HUES64 (cell line): Measurements from ENCODE around the gene ACER3. TPM values are rescaled to one million over a fixed set of nuclear protein-coding genes. Genes with fewer than 3 reads are reported as not detected.
"Not testable (repeated sequence)": the region's sequence is repeated elsewhere in the genome, so short reads cannot be mapped to it uniquely, and the experiment has no call there.

Experiments used
- H3K27ac ChIP-seq: 2 replicates; pipeline ENCODE4 v1.7.0; 2013; ENCODE audit warnings: low read depth, low read length, inconsistent platforms
- H3K27me3 ChIP-seq: 2 replicates; pipeline ENCODE4 v1.6.1; 2013; ENCODE audit warnings: mild to moderate bottlenecking, low read length; ENCODE audit not compliant: insufficient read depth
- H3K36me3 ChIP-seq: 2 replicates; pipeline ENCODE4 v1.6.1; 2013; ENCODE audit warnings: mild to moderate bottlenecking, low read length; ENCODE audit not compliant: insufficient read depth
- H3K4me1 ChIP-seq: 2 replicates; pipeline ENCODE4 v1.6.1; 2013; ENCODE audit warnings: mild to moderate bottlenecking, low read length, moderate library complexity; ENCODE audit not compliant: insufficient read depth
- H3K4me3 ChIP-seq: 2 replicates; pipeline ENCODE4 v1.5.1; 2013; ENCODE audit warnings: mild to moderate bottlenecking, low read length, moderate library complexity
- H3K9ac ChIP-seq: 2 replicates; pipeline ENCODE4 v1.6.1; 2013; ENCODE audit warnings: mild to moderate bottlenecking, low read depth, low read length
- H3K9me3 ChIP-seq: 2 replicates; pipeline ENCODE4 v1.6.1; 2013; ENCODE audit warnings: low read depth, low read length; ENCODE audit not compliant: insufficient read depth
- WGBS: fragments of 150-250, 120-280 bp; methylation state at CpG from one replicate; pipeline ENCODE4 v1.1.7; 2013; ENCODE audit warnings: missing lambda C conversion rate; 5-methylcytosine and 5-hydroxymethylcytosine counted together
- polyA plus RNA-seq, 2 experiments: library from polyadenylated mRNA; stranded (reverse); fragments of 50-300 nt; gene quantifications; one replicate each; pipeline ENCODE4 v1.2.3, GENCODE V29; 2013

The ACER3 gene
- polyA plus RNA-seq (2013, experiment 1 of 2) = 8.8 TPM
- polyA plus RNA-seq (2013, experiment 2 of 2) = 6.0 TPM

DNA sequence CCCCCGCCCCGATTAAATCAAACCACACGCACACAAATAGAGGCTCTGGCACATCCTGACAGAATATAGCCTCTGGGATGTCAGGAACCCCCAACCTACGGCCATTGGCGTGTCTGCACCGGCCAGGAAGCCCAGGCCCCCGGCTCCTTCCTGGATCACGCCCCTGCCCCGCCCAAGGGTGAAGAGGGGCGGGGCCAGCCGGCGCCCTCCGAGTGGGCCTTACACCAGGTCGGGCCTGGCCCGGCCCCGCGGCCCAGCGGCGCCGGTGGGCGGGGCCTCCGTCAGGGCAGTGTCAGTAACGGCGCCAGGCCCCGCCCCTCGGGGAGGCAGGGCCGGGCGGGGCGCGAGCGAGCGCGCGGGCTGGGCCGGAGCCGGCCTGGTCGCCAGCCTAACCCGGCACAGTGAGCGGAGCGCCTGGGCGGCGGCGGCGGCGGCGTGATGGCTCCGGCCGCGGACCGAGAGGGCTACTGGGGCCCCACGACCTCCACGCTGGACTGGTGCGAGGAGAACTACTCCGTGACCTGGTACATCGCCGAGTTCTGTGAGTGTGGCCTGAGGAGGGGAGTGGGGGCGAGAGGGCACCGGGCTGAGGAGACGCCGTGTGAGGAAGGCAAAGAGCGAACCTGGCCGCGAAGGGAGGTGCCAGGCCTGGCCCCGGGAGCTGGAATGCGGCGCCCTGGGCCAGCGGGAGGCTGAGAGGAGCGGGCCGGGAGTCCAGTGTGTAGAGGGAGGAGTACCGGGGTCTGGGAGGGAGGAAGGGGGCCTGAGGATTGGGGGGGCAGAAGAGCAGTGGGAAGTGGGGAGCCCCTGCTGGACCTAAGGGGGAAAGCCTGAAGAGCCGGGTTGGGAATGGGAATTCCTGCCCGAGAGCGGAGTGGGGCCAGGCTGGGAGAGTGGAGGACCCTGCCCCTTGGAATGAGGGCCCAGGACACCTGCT lies at the start of gene ACER3:
Gene ACER3 (plus strand): TSS at position 380 of the 937 bp plus-strand sequence. CDS start 59 bp downstream, at position 439.
- Histone ChIP-seq H3K4me1 (peaks cover 16% of the 10 kb centered on the region), H3K4me3 (peak within 1 kb of the TSS; percentile 96), H3K36me3 (no peaks in the 10 kb centered on the region), H3K9me3 (no peaks in the 10 kb centered on the region), H3K9ac (peak within 1 kb of the TSS; percentile 95), H3K27ac (peak within 1 kb of the TSS; percentile 63), H3K27me3 (no peaks in the 10 kb centered on the region)
- 1% methylated on average over 73 of the region's 73 CpGs for WGBS

DNA sequence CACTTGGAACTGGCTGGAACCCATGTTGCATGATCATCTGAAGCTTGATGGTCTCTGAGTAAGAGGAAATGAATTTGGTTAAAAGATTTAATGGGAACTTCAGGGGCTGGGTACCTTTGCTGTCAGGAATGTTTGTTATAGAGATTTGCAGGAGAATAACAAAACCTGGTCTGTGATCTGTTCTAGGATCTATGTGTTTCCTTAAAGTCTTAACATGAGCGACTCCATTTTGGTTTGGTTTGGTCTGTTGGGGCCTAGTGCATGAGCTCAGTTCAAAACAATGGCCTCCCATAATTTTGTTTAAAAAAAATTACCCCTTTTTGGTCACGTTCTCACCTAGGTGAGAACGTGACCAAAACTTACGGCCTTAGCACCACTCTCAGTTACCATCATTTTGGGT lies 49.5 kb upstream of the ACER3 start:
- Histone ChIP-seq H3K4me1 (peaks cover 3% of the 10 kb centered on the region; the same call in 1 of the 2 replicates), H3K27me3 (no peaks in the 10 kb centered on the region), H3K9me3 (peaks cover 31% of the 10 kb centered on the region), H3K36me3 (no peaks in the 10 kb centered on the region), H3K4me3 (no peak overlapping the region), H3K27ac (no peak overlapping the region), H3K9ac (no peak overlapping the region)
- 97% methylated on average over 4 of the region's 4 CpGs for WGBS

DNA sequence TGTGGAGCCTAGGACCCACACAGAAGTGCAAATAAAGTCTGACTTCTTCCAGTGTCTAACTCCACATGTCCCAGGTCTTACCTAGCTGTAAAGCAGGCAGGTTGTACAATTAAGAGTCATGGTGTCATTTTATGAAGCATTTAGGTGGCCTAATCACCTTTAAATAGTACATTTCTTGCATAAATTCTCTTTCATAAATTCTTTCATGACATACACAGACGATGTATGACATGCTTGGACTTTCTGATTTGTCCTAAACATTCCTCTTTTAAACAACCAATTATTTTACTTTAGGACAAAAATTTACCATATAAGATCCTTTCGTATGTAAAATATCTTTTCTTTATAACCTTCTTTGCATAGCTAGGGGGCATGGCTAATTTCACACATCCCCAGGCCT lies 46.3 kb upstream of the ACER3 start:
- H3K27ac ChIP-seq = no peak overlapping the region
- peaks cover 46% of the 10 kb centered on the region for H3K9me3 ChIP-seq
- no peaks in the 10 kb centered on the region for H3K36me3 ChIP-seq
- H3K4me1 ChIP-seq = no peaks in the 10 kb centered on the region
- 95% methylated on average over 2 of the region's 2 CpGs for WGBS
- no peak overlapping the region for H3K9ac ChIP-seq
- H3K4me3 ChIP-seq = no peak overlapping the region
- H3K27me3 ChIP-seq = no peaks in the 10 kb centered on the region

DNA sequence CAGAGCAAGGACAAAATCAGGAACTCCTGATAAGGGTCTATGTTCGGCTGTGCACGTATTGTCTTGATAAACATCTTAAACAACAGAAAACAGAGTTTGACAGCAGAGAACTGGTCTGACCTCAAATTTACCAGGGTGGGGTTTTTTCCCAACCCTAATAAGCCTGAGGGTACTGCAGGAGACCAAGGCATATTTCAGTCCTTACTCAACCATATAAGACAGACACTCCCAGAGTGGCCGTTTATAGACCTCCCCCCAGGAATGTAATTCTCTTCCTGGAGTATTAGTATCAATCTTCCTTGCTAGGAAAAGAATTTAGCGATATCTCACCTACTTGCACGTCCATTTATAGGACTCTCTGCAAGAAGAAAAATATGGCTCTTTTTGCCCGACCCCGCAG lies 45.0 kb upstream of the ACER3 start:
- not testable (repeated sequence) for H3K36me3 ChIP-seq
- WGBS = 97% methylated on average over 7 of the region's 7 CpGs

DNA sequence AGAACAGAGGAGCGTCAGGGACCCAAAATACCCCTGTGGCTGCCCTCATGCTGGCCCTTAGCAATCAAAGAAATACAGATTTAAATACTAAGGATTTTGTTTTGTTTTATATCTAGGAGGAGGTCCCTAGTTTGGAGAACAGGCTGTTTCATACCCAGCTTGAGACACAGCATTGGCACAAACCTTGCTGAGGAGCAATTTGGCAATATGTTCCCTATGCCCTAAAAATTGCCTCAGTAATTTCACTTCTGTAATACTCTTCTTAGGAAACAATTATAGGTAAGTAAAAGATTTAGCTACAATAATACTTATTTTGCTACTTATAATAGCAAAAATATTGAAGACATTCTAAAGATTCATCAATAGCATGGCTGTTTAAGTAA lies 40.5 kb upstream of the ACER3 start:
- 81% methylated on average over 1 of the region's 1 CpG for WGBS
- Histone ChIP-seq H3K36me3 (no peaks in the 10 kb centered on the region), H3K9ac (no peak overlapping the region), H3K27ac (no peak overlapping the region), H3K27me3 (no peaks in the 10 kb centered on the region), H3K4me1 (peaks cover 2% of the 10 kb centered on the region; the same call in 1 of the 2 replicates), H3K4me3 (no peak overlapping the region), H3K9me3 (peaks cover 34% of the 10 kb centered on the region)

More for the DNA sequence above, 45.0 kb upstream of the ACER3 start:
- H3K9me3 ChIP-seq = peaks cover 51% of the 10 kb centered on the region
- not testable (repeated sequence) for H3K9ac ChIP-seq, H3K4me1 ChIP-seq, H3K27me3 ChIP-seq, H3K4me3 ChIP-seq, H3K27ac ChIP-seq

DNA sequence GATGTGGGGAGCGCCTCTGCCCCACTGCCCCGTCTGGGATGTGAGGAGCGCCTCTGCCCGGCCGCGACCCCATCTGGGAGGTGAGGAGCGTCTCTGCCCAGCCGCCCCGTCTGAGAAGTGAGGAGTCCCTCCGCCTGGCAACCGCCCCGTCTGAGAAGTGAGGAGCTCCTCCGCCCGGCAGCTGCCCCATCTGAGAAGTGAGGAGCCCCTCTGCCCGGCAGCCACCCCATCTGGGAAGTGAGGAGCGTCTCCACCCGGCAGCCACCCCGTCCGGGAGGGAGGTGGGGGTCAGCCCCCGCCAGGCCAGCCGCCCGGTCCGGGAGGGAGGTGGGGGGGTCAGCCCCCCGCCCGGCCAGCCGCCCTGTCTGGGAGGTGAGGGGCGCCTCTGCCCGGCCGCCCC lies 39.3 kb upstream of the ACER3 start:
- not testable (repeated sequence) for H3K4me1 ChIP-seq, H3K27me3 ChIP-seq, H3K4me3 ChIP-seq, H3K27ac ChIP-seq, H3K36me3 ChIP-seq, H3K9ac ChIP-seq
- 97% methylated on average over 29 of the region's 29 CpGs for WGBS
- peaks cover 23% of the 10 kb centered on the region for H3K9me3 ChIP-seq

DNA sequence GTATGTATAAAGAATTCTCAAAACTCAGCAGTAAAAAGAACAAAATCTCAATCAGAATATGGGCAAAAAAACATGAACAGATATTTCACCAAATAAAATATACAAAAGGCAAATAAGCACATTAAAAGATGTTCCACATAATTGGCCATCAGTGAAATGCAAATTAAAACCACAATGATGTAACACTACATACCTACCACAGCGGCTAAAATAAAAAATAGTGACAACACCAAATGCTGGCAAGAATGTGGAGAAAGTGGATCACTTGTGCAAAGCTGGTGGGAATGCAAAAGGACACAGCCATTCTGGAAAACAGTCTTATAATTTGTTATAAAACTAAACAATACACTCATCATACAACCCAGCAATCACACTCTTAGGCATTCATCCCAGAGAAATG lies 38.3 kb upstream of the ACER3 start:
- Histone ChIP-seq H3K27me3 (no peaks in the 10 kb centered on the region), H3K4me1 (peaks cover 2% of the 10 kb centered on the region; the same call in 1 of the 2 replicates), H3K9ac (no peak overlapping the region), H3K27ac (no peak overlapping the region), H3K9me3 (peaks cover 13% of the 10 kb centered on the region; the same call in 1 of the 2 replicates), H3K36me3 (no peaks in the 10 kb centered on the region), H3K4me3 (no peak overlapping the region)
- 100% methylated on average over 1 of the region's 1 CpG for WGBS

DNA sequence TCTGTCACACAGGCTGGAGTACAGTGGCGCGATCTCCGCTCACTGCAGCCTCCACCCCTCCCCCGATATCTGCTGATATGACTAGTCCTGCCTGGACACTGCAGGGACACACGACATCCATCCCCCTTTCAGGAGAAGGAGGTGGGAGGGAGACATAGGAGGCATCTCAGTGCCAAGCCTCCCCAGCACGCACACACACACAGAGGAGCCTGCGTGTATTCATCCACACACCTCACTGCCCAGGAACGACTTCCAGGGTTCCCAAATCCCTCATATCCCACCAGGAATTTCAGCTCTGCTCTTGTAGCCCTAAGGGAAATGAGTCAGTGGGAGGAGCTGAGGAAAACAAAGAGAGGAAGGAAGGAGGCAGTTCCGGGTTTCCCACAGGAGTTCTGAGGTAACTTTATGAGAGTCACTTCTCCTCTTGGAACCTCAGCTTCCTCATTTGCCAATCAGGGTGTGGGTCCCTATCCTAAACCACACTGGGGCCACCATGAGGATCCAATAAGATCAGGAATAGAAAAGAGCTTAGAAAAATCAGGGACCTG lies 37.2 kb upstream of the ACER3 start:
- Histone ChIP-seq H3K9me3 (0 out of 2 replicates have a peak, but pooled peaks cover 9% of the 10 kb centered on the region), H3K27ac (no peak overlapping the region), H3K4me3 (no peak overlapping the region), H3K27me3 (no peaks in the 10 kb centered on the region), H3K36me3 (no peaks in the 10 kb centered on the region), H3K4me1 (peaks cover 2% of the 10 kb centered on the region; the same call in 1 of the 2 replicates), H3K9ac (no peak overlapping the region)
- WGBS = 79% methylated on average over 9 of the region's 9 CpGs

DNA sequence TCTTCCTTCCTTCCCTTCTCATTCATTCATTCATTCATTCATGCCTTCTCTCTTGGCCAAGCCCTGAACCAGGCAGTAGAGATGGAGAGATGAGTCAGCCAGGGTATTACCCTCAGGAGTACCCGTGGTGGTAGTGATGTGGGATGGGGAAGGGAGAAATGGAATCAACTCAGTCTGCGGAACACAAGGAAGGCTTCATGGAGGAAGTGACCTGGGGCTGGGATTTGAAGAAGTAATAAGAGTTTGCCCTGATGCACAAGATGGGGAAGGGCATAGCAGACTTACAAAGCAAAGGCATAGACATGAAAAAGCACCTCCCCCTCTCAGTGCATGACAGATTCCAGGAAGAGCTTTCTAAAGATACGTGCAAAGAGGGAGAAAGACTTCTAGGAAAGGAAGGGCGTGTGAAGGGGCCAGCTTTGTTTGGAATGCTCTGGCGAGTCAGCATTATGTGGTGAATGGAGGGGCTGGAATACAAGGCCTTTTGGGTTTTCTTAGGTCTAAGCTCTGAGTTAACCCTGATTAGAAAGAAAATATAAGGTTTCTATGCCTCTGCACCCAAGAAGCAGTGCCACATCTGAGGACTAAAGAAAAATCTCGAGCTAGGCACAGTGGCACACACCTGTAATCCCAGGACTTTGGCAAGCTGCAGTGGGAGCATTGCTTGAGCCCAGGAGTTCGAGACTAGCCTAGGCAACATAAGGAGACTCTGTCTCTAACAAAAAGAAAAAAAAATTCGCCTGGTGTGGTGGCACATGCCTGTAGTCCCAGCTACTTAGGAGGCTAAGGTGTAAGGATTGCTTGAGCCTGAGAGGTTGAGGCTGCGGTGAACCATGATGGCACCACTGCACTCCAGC lies 36.4 kb upstream of the ACER3 start:
- no peak overlapping the region for H3K9ac ChIP-seq
- H3K4me1 ChIP-seq = peaks cover 2% of the 10 kb centered on the region; the same call in 1 of the 2 replicates
- 82% methylated on average over 9 of the region's 9 CpGs for WGBS
- H3K27me3 ChIP-seq = no peaks in the 10 kb centered on the region
- no peak overlapping the region for H3K4me3 ChIP-seq
- 0 out of 2 replicates have a peak, but pooled peaks cover 9% of the 10 kb centered on the region for H3K9me3 ChIP-seq
- no peaks in the 10 kb centered on the region for H3K36me3 ChIP-seq
- no peak overlapping the region for H3K27ac ChIP-seq

DNA sequence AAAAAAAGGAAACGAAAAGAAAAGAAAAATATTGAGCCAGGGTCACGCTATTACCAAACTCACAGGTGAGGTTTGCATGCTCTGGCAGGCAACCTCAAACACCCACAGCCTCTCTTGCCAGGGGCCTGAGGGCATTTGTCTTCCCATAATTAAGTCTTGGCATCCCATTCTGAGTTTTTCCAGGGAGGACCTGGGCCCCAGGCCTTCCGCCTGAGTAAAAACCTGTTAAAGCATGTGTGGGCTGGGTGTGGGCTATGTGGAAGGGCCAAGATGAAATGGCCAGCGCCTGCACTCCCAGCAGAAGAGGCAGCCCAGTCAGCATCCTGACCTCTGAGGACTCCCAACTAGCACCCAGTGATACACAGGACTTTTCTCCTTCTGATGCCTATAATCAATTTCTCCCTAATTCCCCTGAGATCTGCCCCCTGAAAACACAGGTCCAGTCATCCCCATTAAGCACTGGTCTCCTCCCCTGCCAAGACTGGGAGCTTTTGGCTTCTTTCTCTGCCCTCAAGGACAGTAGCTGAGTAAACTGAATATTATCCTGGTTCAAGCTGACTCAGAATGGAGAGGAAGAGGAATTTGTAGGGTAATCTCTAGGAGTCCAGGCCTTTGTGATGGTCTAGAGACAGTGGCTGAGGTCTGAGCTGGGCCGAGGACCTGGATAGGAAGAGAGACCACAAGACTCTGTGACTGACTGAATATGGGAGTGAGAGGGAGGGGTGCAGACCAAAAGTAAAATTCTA lies 35.6 kb upstream of the ACER3 start:
- Histone ChIP-seq H3K27ac (no peak overlapping the region), H3K9me3 (0 out of 2 replicates have a peak, but pooled peaks cover 9% of the 10 kb centered on the region), H3K27me3 (no peaks in the 10 kb centered on the region), H3K4me1 (peaks cover 2% of the 10 kb centered on the region; the same call in 1 of the 2 replicates), H3K36me3 (no peaks in the 10 kb centered on the region), H3K9ac (no peak overlapping the region), H3K4me3 (no peak overlapping the region)
- 88% methylated on average over 5 of the region's 5 CpGs for WGBS
